Activated T-cell treated with anti-CD3 and anti-CD28 coated beads for 24 hours (primary cell): ENCODE data around the gene ABHD6.
"Not testable (repeated sequence)": the region's sequence is repeated elsewhere in the genome, so short reads cannot be mapped to it uniquely, and the experiment has no call there.

Experiments used
- DNase-seq: peaks from one replicate; pipeline ENCODE4 v3.0.0-alpha.2; 2020; ENCODE audit warnings: low read depth

ABHD6 gene, protein sequence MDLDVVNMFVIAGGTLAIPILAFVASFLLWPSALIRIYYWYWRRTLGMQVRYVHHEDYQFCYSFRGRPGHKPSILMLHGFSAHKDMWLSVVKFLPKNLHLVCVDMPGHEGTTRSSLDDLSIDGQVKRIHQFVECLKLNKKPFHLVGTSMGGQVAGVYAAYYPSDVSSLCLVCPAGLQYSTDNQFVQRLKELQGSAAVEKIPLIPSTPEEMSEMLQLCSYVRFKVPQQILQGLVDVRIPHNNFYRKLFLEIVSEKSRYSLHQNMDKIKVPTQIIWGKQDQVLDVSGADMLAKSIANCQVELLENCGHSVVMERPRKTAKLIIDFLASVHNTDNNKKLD

DNA sequence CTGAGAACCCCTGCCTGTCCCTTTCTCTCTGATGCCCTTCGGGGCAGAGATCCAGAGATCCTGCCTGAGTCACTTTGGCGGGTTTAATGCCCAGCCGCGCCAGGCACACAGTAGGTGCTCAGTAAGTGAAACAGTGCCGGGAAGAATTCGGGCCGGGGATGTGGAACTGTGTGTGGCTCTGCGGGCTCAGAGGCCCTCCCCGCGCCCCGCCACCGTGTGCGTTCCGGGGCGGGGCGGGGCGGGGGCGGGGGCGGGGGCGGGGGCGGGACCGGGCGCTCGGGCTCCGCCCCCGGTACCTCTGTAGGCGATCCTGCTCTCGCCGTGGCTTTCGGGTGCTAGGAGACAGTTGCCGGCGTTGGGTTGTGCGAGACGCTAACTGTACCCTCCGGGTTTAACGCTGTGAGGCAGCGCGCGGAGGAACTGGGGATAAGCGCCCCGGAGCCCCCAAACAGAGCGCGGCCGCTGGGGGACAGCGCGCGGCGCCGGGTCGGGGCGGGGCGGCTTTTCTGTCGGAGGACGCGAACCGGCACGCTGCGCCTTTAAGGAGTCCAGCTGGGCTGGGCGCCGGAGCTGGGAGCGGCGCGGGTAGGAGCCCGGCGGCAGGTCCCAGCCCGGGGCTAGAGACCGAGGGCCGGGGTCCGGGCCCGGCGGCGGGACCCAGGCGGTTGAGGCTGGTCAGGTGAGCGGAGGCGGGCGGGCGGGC, at the start of gene ABHD6:
Gene ABHD6, plus strand, starts transcription at position 555 of the 703 bp plus-strand sequence. CDS start 18,795 bp downstream, outside the sequence.
- DNase-seq = peak; percentile 74

DNA sequence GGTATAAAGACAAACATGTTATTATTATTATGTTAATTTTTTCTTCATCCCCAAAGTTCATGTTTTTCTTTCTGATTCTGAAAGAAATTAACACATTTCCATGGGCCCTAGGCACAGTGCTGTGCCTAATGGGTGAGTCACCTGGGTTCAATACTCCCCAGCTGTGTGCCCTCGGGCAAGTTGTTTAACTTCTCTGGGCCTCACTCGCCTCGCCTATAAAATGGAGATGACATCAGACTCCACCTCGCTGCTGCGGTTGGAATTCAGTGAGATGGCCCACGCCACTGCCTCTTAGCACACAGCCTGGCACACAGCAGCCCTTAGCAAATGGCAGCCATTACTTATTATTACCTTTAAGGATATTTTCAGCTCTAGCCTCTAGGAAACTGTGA, 49.4 kb upstream of the ABHD6 start:
- DNase-seq = no peak

DNA sequence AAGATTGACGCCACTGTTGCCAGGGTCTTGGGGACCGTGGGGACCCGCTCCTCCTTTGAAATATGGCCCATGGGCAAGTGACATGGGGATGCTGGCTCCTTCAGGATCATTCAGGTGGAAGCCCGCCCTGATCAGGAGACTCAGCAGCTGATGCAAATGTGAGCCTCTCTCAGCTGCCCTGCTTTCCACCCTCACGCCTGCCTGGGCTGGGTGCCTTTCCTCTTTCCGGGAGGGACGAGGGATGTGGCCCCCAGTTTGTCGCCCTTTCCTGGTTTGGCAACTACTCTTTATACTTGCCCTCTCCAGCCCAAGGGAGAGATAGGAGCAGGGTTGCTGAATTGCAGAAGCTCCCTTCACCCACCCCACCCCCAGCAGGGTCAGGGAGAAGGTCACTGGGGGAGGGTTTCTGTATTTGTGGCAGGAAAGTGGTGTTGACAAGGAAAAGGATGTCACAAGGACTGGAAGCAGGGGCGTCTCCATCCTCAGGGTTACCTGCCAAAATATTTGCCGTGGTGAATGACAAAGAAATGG, 48.6 kb upstream of the ABHD6 start:
- no peak for DNase-seq

DNA sequence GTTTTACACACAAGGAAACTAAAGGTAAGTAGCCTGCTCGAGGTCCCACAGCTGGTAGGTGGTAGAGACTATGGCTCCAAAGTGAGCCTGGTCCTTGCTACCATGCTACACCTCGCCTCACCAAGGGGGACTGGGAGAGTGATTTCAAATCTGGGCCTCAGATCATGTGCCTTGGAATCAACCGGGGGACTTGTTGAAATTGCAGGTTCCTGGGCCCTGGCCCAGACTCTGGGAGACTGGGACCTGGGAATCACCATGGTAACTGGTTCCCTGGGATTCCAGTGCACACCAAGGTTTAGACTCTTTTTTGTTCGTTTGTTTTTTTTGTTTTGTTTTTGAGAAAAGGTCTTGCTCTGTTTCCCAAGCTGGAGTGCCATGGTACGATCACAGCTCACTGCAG, 47.9 kb upstream of the ABHD6 start:
- no peak for DNase-seq

DNA sequence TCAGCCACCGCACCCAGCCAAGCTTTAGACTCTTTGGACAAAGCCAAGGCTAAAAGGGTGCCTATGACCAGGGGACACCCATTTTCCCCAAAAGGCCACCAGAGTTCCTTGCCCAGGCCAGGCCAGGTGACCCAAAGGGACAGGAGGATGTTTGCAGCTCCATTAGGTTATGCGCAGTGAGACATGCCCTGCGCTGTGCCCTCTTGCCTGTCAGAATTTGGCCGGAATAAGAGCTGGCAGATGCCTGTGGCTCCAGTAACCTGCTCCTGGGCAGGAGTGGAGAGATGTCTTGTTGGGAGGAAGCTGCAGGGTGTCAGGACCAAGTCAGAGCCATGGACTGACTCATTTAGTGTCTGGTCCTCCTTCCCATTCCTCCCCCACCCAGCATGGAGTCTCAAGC, 47.3 kb upstream of the ABHD6 start:
- no peak for DNase-seq

DNA sequence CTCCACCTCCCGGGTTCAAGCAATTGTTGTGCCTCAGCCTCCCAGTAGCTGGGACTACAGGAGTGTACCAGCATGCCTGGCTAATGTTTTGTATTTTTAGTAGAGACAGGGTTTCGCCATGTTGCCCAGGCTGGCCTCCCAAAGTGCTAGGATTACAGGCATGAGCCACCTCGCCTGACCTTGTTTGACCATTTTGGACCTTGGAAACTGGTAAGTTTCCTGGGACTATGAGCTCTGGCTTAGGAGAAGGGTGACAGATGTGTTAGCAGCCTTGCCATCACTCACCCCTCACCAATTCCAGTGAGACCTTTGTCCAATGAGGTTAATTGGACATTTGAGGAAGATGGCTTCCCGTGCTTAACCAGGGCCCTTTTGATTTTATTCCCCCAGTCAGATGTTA, 46.7 kb upstream of the ABHD6 start:
- no peak for DNase-seq

DNA sequence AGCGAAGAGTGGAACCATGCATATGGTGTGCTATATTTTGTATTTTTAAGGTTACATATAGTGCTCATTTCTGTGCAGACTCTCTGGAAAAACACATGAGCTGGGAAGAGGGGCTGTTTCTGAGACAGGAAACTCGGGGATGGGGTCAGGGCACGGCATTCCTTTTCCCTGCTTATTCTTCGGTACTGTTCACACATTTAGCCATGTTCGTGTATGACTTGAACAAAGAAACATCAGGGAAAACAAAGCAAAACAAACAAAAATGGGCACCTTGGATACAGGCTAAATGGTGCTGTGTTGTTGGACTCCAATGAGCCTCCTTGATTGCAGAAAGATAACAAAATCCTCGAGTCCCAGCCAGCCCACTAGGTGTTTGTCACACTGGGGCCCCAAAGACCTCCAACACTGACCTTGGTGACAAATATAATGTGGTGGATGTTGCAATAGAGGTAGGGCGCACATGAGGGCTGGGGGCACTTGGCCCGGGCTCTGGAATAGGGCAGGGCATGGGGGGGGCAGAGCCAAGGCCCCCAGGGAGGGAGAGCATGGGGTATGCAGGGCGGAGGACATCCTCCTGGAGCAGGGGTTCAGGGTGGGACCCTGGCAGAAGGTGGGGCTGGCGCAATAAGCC, 46.1 kb upstream of the ABHD6 start:
- DNase-seq = no peak

DNA sequence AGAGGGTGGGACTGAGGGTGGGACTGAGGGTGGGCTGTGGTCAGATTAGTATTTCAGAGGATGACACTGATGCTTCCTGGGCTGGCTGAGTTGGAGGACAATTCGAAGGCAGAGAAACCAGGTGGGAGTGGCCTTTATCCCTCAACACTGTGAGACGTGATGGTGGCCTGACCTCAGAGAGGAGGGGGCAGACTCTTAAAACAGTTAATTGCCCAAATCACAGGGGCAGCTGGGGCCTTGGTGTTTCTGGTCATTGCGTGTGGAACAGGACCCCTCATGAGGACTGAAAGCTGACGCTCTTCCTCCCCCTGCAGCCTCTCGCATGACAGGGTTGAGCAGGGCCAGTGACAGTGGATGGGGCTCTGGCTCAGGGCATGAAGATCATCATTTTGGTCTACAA, 45.5 kb upstream of the ABHD6 start:
- DNase-seq = no peak

DNA sequence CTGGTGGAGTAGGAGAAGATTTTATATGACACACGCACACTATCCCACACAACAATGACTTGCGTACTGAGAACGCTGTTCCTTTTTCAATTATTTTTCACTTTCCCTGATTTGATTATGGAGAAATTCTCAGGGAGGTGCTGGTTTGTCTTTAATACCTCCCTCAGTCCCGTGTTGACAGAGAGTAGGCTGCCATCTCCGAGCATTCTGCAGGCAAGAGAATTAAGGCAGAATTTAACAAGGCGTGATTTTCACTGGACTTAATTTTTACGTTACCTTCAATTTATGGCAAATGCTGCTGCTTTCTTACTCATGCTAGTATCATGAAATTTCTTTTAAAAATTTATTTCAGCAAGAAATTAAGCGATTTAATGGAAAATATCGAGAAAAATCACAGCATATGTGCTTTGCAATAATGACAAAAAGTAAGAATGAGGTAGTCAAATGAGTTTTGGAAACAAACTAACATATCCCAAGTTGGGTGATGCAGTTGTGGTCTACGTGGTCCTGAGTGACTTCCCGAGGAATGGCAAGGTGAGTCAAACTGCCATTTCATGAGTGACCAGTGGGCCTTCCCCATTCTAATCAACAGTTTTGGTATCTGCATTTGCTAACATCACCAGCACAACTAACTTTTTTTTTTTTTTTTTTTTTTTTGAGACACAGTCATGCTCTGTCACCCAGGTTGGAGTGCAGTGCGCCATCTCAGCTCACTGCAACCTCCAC, 43.7 kb upstream of the ABHD6 start:
- no peak for DNase-seq

DNA sequence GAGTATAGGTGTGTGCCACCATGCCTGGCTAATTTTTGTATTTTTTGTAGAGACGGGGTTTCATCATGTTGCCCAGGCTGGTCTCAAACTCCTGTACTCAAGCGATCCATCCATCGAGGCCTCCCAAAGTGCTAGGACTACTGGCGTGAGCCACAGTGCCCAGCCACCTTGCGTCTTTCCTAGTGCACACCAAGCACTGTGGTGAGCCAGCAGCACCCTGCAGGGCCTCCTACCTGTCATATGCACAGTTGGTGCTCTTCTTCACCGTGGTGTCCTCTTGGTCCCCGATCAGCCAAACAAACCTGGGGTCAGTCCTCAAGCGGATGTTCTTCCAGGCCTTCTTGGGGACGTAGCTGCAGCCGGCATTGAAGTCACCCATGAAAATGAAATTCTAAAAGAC, 40.0 kb upstream of the ABHD6 start:
- DNase-seq = no peak

DNA sequence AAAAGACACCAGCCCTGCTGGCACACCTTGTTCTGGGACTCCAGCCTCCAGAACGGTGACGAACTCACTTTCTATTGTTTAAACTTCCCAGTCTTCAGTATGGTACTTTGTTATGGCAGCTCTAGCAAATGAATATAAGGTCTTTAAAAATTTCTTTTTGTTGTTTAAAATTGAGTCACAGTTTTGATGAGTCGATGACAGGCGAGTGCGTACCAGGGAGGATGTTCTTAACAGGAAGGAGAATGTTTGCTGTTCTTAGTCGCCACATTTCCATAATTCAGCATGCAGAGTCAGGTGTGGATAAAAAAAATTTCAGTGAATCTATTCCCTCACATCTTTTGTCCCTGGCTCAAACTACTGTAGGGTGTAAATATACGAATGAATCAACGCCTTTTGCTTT, 39.2 kb upstream of the ABHD6 start:
- DNase-seq = no peak

DNA sequence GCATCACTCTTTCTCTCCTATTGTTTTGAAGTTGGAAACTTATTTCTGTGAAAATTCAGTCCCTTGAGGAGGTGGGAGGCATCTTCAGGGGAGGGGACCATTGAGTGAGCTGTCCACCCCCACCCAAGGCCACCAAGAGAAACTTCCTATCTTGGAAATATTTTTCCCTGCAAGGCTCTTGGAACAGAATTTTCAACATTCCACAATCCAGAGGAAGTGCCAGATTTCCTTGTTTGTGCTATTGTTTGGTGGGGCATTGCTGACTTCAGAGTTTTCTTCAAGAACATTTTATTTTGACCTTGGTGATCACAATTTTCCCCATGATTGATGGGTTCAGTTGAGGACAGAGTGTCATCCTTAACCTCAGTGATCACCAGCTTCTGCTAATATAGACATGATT, 38.8 kb upstream of the ABHD6 start:
- no peak for DNase-seq

DNA sequence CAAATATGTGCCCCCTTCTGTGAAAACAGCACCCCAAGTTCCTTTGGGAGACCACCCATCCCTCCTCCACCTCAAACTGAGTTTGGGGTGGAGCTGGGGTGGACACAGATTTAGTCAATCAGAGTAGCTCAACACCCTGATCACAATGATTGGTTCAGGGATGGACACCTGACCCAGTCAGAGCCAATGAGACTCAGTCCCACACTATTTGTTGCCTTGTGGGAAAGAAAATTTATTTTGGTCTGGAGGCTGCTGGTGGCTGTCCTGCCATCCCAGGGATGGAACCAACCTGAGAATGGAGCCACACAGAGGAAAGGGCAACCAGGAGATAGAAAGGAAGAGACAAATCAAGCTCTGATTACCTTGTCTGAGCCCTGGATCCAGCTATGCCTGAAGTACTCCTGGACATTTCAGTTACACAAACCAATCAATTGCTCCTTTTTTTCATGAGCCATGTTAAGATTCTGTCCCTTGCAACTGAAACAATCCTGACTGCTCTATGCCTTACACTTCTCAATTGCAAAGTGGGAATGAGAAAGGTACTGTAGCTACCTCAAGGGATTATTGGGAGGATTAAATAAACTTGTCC, 37.4 kb upstream of the ABHD6 start:
- DNase-seq = no peak

DNA sequence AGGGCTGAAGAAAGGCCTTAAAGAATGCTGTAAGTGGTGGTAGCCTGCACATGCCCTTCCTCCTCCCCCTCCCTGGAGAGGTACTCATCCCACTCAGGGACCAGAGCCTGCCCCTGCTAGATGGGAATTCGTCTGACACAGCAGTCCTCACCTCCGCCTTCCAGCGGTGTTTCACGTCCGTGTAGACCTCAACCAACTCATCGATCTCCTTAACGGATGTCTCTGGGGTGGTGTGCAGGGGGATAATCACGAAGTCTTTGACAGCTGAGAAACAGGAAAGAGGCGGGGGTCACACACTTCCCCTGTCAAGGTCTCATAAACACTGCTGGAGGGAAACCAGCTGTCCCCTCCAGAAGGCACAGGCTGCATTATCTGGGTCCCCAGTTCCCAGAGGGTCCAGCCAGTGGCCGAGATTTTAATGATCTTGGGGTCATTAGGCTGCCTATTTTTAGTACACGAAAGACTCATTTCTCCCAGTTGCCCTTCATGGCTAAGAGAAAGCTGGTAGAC, 36.7 kb upstream of the ABHD6 start:
- DNase-seq = no peak

DNA sequence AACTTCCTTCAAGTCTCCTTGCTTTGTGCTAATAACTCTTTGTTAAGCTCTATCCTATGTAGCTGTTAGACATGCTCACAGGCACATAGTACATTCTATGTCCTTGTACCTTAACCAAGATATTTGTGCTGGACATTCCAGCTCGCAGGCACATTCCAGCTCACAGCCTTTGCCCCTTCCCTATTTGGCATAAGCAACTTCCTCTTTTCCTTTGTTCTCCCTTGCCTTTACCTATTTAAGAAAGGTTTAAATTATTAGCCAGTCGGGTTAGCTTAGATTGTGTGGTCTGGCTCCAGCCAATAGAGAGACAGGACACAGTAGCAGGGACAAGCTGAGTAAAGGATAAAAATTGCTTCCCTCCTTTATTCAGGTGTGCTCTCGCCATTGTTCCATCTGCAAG, 36.1 kb upstream of the ABHD6 start:
- not testable (repeated sequence) for DNase-seq

DNA sequence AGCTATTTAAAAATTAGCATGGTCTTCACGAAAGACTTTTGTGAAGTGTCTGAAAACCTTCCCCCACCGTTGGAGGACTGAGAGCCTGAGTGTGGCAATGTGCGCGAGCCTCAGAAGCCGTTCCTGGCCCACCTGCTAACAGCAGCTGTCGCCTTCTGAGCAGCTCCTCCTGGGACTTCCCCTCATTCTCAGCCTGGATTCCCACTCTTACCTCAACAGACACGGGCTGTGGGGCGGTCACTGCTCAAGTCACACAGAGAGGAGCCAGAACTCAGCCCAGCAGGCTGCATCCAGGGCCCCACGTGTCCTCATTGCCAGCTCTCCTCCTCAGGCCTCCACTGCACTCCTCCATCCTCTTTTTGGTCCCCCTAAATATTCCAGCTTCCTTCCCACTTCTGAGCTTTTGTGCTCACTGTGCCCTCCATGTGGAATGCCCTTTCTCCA, 34.7 kb upstream of the ABHD6 start:
- DNase-seq = no peak

DNA sequence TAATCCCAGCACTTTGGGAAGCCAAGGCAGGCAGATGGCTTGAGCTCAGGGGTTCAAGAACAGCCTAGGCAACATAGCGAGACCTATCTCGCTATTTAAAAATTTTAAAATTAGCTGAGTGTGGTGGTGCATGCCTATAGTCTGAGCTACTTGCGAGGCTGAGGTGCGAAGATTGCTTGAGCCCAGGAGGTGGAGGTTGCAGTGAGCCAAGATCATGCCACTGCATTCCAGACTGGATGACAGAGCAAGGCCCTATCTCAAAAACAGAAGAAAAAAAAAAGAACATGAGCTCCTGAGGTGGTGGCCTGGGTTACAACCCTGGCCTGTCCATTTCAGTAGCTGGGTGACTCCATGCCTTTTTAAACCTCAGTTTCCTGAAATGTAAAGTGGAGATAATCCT, 34.1 kb upstream of the ABHD6 start:
- no peak for DNase-seq

DNA sequence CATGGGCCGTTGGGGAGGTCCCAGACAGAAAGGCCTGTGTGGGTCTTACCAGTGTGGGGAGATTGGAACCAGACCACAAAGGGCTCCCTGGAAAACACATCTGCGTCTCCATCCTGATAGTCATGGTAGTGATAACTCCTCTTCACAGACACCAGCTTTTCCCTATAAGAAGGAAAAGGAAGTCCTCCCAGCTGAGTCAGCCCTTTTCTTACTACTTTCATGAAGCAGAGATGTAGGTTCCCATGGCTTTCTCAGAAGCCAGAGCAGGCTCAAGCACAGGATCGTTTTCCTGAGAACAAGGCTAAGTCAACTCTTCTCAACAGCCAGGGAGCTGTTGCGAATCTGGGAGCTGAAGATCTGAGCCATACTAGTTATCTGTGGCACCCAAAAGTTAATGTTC, 32.9 kb upstream of the ABHD6 start:
- DNase-seq = no peak

DNA sequence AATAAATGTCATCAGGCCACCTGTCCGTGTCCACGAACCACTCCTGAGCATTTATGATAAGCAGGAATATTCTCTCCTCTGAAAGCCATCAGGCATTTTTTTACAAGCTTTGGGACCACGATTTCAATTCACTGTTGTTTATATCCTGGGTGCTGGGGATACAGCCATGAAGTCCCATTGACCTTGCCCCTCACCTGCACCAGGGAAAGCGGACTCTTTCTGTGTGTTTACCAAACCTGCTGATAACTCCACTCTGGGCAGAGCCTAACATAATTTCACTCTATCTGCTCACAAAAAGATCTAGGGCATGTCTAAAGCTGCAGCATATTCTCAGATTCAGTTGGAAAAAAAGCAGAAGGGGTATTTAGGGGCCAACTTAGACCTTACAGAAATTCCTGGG, 31.6 kb upstream of the ABHD6 start:
- DNase-seq = no peak

DNA sequence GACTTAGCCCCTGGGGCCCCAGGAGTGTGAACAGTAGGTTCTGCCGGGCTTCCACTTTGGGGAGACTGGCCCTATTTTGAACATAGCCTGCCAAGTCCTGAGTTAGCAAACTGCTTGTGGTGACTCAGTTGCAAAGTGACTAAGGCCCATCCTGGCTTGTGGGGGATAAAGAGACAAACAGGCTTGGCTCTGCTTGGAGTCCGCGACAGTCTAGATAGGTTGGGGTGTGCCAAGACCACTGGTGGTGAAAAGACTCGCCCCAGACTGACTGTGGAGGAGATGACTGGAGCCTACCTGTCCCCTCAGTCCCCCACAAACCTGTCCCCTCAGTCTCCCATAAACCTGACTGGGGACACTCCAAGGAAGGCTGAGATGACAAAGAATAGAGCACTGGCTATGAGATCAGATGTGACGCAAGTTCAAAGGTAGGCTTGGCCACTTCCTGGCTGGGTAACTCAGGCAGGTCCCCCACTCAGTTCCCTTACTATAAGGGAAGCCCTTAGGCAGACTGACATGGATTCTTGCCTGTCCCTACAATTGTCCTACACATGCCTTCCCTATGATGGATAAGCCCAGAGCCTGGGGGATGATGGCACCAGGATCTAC, 31.1 kb upstream of the ABHD6 start:
- no peak for DNase-seq

DNA sequence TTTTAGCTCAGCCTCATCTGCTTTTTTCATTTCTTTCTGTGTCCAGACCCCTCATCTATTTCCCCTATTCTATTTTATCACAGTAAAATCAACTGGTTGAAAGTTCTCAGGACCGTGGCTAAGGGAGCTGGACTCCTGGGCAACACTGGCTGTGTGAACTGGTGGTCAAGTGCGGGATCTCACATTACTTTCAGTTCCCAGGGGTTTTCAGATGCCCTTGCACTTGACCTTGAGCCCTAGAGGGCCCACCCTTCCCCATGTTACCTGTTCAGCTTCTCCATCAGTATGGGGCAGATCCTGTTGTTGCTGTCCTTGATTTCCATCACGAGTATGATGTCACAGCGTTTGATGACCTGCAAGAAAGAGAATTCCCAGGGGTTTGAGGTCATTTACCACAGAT, 29.6 kb upstream of the ABHD6 start:
- no peak for DNase-seq
